ENCODE measurements around the gene RRAS. TPM values are rescaled to one million over a fixed set of nuclear protein-coding genes. Genes with fewer than 3 reads are reported as not detected.

The RRAS gene
- total and polyA plus RNA-seq, 10 donors, result 30.9 to 106 (median 50.7) TPM

DNA sequence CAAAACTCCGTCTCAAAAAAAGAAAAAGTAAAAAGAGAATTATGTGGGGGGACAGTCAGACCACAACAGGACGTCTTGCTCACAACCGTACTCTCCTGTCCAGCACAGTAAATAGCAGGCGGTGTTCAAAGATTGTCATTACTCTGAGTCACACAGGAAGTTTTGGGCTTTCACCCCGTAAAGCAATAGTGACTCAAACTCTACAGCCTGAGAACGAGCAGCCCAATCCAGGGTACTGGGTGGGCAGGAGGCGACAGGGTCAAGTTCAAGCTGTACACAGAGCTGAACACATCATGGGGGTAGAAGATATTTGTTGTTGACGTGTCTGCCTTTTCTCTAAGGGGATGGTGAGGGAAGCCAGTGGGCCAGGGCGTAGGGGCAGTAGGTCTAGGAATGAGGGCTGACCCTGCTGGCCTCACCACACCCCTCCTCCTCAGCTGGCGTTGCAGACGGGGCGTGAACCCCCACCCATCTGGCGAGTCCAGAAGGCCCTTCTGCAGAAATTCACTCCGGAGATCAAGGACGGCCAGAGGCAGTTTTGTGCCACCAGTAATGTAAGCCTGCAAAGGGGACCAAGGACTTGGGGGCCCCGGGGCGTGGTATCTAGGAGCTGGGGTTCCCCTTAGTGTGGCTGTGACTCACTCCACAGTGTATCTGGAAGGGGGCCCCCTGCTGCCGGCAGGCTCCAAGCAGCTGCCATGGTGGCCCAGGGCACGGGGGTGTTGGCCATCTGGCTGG is 25.7 kb downstream of the RRAS start:
- Histone ChIP-seq H3K36me3 (peaks cover 0 to 95% (median 61%) of the 10 kb centered on the region in 6 donors), H3K27ac (peak overlapping the region in 3 of 8 donors; percentile 46 to 51 (median 49)), H3K4me1 (peaks cover 0 to 37% (median 26%) of the 10 kb centered on the region in 6 donors), H3K4me3 (no peak overlapping the region), H3K9me3 (peaks cover 0 to 6% (median 0%) of the 10 kb centered on the region in 8 donors), H3K27me3 (replicated peaks in 1 of 7) (no peaks in the 10 kb centered on the region)
- 75 to 87% (median 78%) methylated on average over 17 to 19 of the region's 19 CpGs for WGBS, 5 donors
- TF ChIP-seq POLR2A (IDR thresholded peaks at IDR 0.05), result no peak
- TF ChIP-seq, protein P1, sequence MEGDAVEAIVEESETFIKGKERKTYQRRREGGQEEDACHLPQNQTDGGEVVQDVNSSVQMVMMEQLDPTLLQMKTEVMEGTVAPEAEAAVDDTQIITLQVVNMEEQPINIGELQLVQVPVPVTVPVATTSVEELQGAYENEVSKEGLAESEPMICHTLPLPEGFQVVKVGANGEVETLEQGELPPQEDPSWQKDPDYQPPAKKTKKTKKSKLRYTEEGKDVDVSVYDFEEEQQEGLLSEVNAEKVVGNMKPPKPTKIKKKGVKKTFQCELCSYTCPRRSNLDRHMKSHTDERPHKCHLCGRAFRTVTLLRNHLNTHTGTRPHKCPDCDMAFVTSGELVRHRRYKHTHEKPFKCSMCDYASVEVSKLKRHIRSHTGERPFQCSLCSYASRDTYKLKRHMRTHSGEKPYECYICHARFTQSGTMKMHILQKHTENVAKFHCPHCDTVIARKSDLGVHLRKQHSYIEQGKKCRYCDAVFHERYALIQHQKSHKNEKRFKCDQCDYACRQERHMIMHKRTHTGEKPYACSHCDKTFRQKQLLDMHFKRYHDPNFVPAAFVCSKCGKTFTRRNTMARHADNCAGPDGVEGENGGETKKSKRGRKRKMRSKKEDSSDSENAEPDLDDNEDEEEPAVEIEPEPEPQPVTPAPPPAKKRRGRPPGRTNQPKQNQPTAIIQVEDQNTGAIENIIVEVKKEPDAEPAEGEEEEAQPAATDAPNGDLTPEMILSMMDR (IDR thresholded peaks at IDR 0.05 in 8 of 11, conservative IDR thresholded peaks at IDR 0.05 in 3 of 11), result no peak
- no peak for TF ChIP-seq POLR2AphosphoS5 (IDR thresholded peaks at IDR 0.05)
- intact Hi-C loops (cut with DNase I; ENCODE audit: low total_unique reads), result no loop called here
- DNase-seq, result no peak

GRCh38 chr19:49613374-49613773 is 26.6 kb downstream of the RRAS start:
- H3K9me3 ChIP-seq, result peaks cover 0 to 6% (median 0%) of the 10 kb centered on the region in 8 donors
- peaks cover 0 to 95% (median 63%) of the 10 kb centered on the region in 6 donors for H3K36me3 ChIP-seq
- H3K27ac ChIP-seq, result peak overlapping the region in 3 of 8 donors; percentile 46 to 51 (median 49)
- TF ChIP-seq POLR2A (IDR thresholded peaks at IDR 0.05) (no peak), POLR2AphosphoS5 (IDR thresholded peaks at IDR 0.05) (no peak)
- TF ChIP-seq, protein P1 (IDR thresholded peaks at IDR 0.05 in 8 of 11, conservative IDR thresholded peaks at IDR 0.05 in 3 of 11), result no peak
- no peak overlapping the region for H3K4me3 ChIP-seq
- H3K4me1 ChIP-seq, result peaks cover 0 to 37% (median 26%) of the 10 kb centered on the region in 6 donors
- WGBS, 5 donors, result 63 to 81% (median 73%) methylated on average over 4 of the region's 4 CpGs
- H3K27me3 ChIP-seq (replicated peaks in 1 of 7), result no peaks in the 10 kb centered on the region
- intact Hi-C loops (cut with DNase I; ENCODE audit: low total_unique reads), result no loop called here
- DNase-seq, result no peak

DNA sequence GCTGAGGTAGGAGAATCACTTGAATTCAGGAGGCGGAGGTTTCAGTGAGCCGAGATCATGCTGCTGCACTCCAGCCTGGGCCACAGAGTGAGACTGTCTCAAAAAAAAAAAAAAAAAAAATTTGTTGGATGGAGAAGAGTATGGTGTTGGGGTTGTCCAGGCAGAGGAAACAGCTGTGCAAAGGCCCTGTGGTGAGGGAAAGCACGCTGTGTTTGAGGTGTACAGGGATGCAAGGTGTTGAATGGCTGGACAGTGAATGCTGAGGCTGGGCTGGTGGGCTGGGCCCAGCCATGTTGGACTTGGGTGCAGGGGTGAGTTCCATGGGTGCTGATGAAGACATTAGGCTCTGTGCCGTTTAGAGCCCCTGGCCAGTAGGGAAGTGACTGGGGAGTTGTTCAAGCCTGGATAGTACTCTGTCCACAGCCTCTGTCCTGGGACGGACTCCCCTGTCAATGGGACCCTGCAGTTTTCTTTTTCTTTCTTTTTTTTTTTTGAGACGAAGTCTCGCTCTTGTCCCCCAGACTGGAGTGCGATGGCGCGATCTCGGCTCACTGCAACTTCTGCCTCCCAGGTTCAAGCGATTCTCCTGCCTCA is 30.3 kb downstream of the RRAS start:
- 94 to 97% (median 96%) methylated on average over 12 of the region's 12 CpGs for WGBS, 5 donors
- intact Hi-C loops (cut with DNase I; ENCODE audit: low total_unique reads), result no loop called here
- H3K36me3 ChIP-seq, result peaks cover 0 to 95% (median 62%) of the 10 kb centered on the region in 6 donors
- H3K4me3 ChIP-seq, result no peak overlapping the region
- TF ChIP-seq, protein P1 (IDR thresholded peaks at IDR 0.05 in 8 of 11, conservative IDR thresholded peaks at IDR 0.05 in 3 of 11), result no peak
- TF ChIP-seq POLR2A (IDR thresholded peaks at IDR 0.05) (no peak), POLR2AphosphoS5 (IDR thresholded peaks at IDR 0.05) (no peak)
- DNase-seq, result no peak
- no peaks in the 10 kb centered on the region for H3K27me3 ChIP-seq (replicated peaks in 1 of 7)
- H3K27ac ChIP-seq, result no peak overlapping the region
- peaks cover 0 to 44% (median 25%) of the 10 kb centered on the region in 6 donors for H3K4me1 ChIP-seq
- no peaks in the 10 kb centered on the region for H3K9me3 ChIP-seq

GRCh38 chr19:49605605-49606004 is 34.3 kb downstream of the RRAS start:
- H3K4me1 ChIP-seq, result peaks cover 0 to 18% (median 0%) of the 10 kb centered on the region in 6 donors
- DNase-seq, result no peak
- no peak overlapping the region for H3K4me3 ChIP-seq
- H3K9me3 ChIP-seq, result no peaks in the 10 kb centered on the region
- H3K27ac ChIP-seq, result no peak overlapping the region
- 85 to 96% (median 89%) methylated on average over 7 of the region's 7 CpGs for WGBS, 5 donors
- no peaks in the 10 kb centered on the region for H3K27me3 ChIP-seq (replicated peaks in 1 of 7)
- intact Hi-C loops (cut with DNase I; ENCODE audit: low total_unique reads), result no loop called here
- H3K36me3 ChIP-seq, result peaks cover 5 to 100% (median 83%) of the 10 kb centered on the region in 6 donors
- no peak for TF ChIP-seq POLR2AphosphoS5 (IDR thresholded peaks at IDR 0.05)
- TF ChIP-seq, protein P1 (IDR thresholded peaks at IDR 0.05 in 8 of 11, conservative IDR thresholded peaks at IDR 0.05 in 3 of 11), result no peak
- no peak for TF ChIP-seq POLR2A (IDR thresholded peaks at IDR 0.05)
